ENCODE data around the gene PNKD.

The PNKD gene

GRCh38 chr2:218363736-218364135, 93.4 kb downstream of the PNKD start:
- Histone ChIP-seq H3K4me1 (ENCODE audit: control insufficient read depth, low read length) (peaks cover 45% of the 10 kb centered on the region), H3K4me2 (ENCODE audit: low read length) (no peak overlapping the region), H3K27ac (ENCODE audit: low read depth, low read length) (no peak overlapping the region), H3K4me3 (ENCODE audit: low read length) (no peak overlapping the region), H3F3A (ENCODE audit: control insufficient read depth, insufficient read depth) (peaks cover 22% of the 10 kb centered on the region), H3K9me2 (replicated peaks; ENCODE audit: control insufficient read depth, low read length) (no peaks in the 10 kb centered on the region), H4K20me1 (ENCODE audit: control insufficient read depth, insufficient read depth, low read depth, low read length) (no peaks in the 10 kb centered on the region), H3K9me3 (ENCODE audit: control insufficient read depth, insufficient read depth, low read length) (no peaks in the 10 kb centered on the region), H3K27me3 (ENCODE audit: control insufficient read depth, low read length) (no peaks in the 10 kb centered on the region), H3K36me3 (ENCODE audit: control insufficient read depth, low read length) (no peaks in the 10 kb centered on the region), H3K79me2 (ENCODE audit: control insufficient read depth, low read length) (no peaks in the 10 kb centered on the region)
- TF ChIP-seq EZH2phosphoT487 (IDR thresholded peaks at IDR 0.05; ENCODE audit: borderline replicate concordance, low read length) = no peak
- TF ChIP-seq CTCF (IDR thresholded peaks at IDR 0.05; ENCODE audit: low read depth, low read length, poor library complexity, severe bottlenecking) = no peak

- H3K4me1 ChIP-seq (ENCODE audit: control insufficient read depth, low read length) = peaks cover 49% of the 10 kb centered on the region
- TF ChIP-seq EZH2phosphoT487 (IDR thresholded peaks at IDR 0.05; ENCODE audit: borderline replicate concordance, low read length) = no peak
- TF ChIP-seq CTCF (IDR thresholded peaks at IDR 0.05; ENCODE audit: low read depth, low read length, poor library complexity, severe bottlenecking) = no peak
- H3K36me3 ChIP-seq (ENCODE audit: control insufficient read depth, low read length) = no peaks in the 10 kb centered on the region
- no peak overlapping the region for H3K27ac ChIP-seq (ENCODE audit: low read depth, low read length)
- H3F3A ChIP-seq (ENCODE audit: control insufficient read depth, insufficient read depth) = peaks cover 26% of the 10 kb centered on the region
- no peaks in the 10 kb centered on the region for H3K9me2 ChIP-seq (replicated peaks; ENCODE audit: control insufficient read depth, low read length)
- H4K20me1 ChIP-seq (ENCODE audit: control insufficient read depth, insufficient read depth, low read depth, low read length) = no peaks in the 10 kb centered on the region
- no peaks in the 10 kb centered on the region for H3K9me3 ChIP-seq (ENCODE audit: control insufficient read depth, insufficient read depth, low read length)
- no peaks in the 10 kb centered on the region for H3K27me3 ChIP-seq (ENCODE audit: control insufficient read depth, low read length)
- H3K4me2 ChIP-seq (ENCODE audit: low read length) = no peak overlapping the region
- no peak overlapping the region for H3K4me3 ChIP-seq (ENCODE audit: low read length)
- no peaks in the 10 kb centered on the region for H3K79me2 ChIP-seq (ENCODE audit: control insufficient read depth, low read length)
These were observed 93.9 kb downstream of the PNKD start for GRCh38 chr2:218364196-218364595.

GRCh38 chr2:218366621-218367414, 96.5 kb downstream of the PNKD start:
- Histone ChIP-seq H3F3A (ENCODE audit: control insufficient read depth, insufficient read depth) (peaks cover 46% of the 10 kb centered on the region), H3K9me3 (ENCODE audit: control insufficient read depth, insufficient read depth, low read length) (no peaks in the 10 kb centered on the region), H3K79me2 (ENCODE audit: control insufficient read depth, low read length) (no peaks in the 10 kb centered on the region), H3K4me3 (ENCODE audit: low read length) (peak overlapping the region; percentile 63), H3K27ac (ENCODE audit: low read depth, low read length) (no peak overlapping the region), H3K27me3 (ENCODE audit: control insufficient read depth, low read length) (no peaks in the 10 kb centered on the region), H3K4me1 (ENCODE audit: control insufficient read depth, low read length) (peaks cover 71% of the 10 kb centered on the region), H4K20me1 (ENCODE audit: control insufficient read depth, insufficient read depth, low read depth, low read length) (no peaks in the 10 kb centered on the region), H3K9me2 (replicated peaks; ENCODE audit: control insufficient read depth, low read length) (no peaks in the 10 kb centered on the region), H3K4me2 (ENCODE audit: low read length) (peak overlapping the region; percentile 85), H3K36me3 (ENCODE audit: control insufficient read depth, low read length) (no peaks in the 10 kb centered on the region)
- no peak for TF ChIP-seq EZH2phosphoT487 (IDR thresholded peaks at IDR 0.05; ENCODE audit: borderline replicate concordance, low read length)
- TF ChIP-seq CTCF (IDR thresholded peaks at IDR 0.05; ENCODE audit: low read depth, low read length, poor library complexity, severe bottlenecking) = no peak
